Fibroblast of skin of scalp (primary cell): ENCODE results near the gene EPC1.
A peak's percentile ranks its signal among the peaks of the same experiment; 100 is the strongest.
"Not testable (repeated sequence)": the region's sequence is repeated elsewhere in the genome, so short reads cannot be mapped to it uniquely, and the experiment has no call there.

Source experiments
- DNase-seq: peaks from one replicate; pipeline ENCODE4 v3.0.0-alpha.2; 2013

EPC1 gene

GRCh38 chr10:32269343-32270100 is 77.4 kb downstream of the EPC1 start:
- no peak for DNase-seq

GRCh38 chr10:32268788-32269187 is 78.2 kb downstream of the EPC1 start:
- no peak for DNase-seq

DNA sequence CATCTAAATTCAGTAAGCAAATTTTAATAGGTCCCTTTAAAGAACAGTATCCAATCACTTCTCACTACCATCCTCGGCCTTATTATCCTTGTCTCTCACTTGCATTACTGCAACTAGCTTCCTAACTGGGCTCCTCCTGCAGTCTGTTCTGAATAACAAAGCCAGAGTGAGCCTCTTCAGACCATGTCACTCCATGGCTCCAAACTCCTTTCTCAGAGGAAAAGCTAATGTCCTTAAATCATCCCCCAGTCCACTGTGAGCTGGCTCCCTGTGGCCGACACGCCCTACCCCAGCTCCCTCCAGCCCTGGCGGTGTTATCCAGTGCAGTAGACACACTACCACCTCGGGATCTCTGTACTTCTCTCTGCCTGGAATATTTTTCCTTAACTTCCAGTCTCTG is 80.0 kb downstream of the EPC1 start:
- DNase-seq = no peak

- DNase-seq = no peak
Observed at GRCh38 chr10:32266566-32266965, 80.4 kb downstream of the EPC1 start.

DNA sequence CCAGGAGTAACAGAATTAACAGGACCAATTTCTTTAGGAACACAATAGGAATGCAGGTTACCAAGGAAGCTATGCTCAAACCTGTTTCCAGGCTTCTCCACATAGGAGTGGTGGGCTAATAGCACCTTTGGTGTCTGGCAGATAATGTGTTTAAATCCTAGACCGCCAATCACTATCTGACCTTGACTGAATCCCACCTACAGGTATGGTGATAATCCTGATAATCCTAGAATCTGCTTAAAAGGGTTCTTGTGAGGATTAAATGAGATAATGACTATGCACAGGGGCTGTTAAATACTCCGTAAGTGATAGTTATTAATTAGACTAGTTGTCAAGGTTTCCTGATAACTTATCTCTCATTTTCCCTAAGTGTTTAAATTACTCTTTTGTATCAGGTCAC is 81.2 kb downstream of the EPC1 start:
- DNase-seq = no peak

- DNase-seq = peak; percentile 30
Observed at GRCh38 chr10:32263300-32263699, 83.7 kb downstream of the EPC1 start.

DNA sequence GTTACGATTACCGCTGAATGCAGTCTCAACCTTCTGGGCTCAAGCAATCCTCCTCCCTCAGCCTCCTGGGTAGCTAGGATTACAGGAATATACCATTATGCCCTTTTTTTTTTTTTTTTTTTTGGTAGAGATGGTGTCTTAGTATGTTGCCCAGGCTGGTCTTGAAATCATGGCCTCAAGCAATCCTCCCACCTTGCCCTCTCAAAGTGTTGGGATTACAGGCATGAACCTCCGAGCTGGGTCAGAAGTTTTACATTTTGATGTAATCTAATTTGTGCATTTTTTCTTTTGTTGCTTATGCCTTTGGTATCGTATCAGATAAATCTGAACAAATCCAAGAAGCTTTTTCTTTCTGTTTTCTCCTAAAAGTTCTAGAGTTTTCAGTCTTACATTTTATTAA is 87.4 kb downstream of the EPC1 start:
- no peak for DNase-seq

GRCh38 chr10:32256613-32257437 is 90.1 kb downstream of the EPC1 start:
- peak; percentile 56 for DNase-seq

GRCh38 chr10:32253821-32254220 is 93.1 kb downstream of the EPC1 start:
- no peak for DNase-seq

GRCh38 chr10:32253276-32253675 is 93.7 kb downstream of the EPC1 start:
- DNase-seq = no peak

- not testable (repeated sequence) for DNase-seq
Observed at GRCh38 chr10:32250489-32250888, 96.5 kb downstream of the EPC1 start.

DNA sequence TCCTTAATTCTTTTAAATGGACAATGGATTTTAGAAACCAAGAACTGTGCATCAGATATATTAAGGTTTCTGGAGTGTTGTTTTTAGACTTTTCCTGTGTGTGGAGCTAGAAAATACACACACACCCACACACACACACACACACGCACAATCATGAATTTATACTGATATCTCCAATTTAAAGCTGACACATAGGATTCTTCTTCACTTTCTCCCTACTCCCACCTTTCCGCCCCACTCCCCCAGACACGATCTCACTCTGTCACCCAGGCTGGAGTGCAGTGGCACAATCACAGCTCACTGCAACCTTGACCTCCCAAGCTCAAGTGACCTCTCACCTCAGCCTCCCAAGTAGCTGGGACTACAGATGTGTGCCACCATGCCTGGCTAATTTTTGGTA is 100.3 kb downstream of the EPC1 start:
- DNase-seq = no peak

- DNase-seq = no peak
Observed at GRCh38 chr10:32245760-32246159, 101.2 kb downstream of the EPC1 start.

DNA sequence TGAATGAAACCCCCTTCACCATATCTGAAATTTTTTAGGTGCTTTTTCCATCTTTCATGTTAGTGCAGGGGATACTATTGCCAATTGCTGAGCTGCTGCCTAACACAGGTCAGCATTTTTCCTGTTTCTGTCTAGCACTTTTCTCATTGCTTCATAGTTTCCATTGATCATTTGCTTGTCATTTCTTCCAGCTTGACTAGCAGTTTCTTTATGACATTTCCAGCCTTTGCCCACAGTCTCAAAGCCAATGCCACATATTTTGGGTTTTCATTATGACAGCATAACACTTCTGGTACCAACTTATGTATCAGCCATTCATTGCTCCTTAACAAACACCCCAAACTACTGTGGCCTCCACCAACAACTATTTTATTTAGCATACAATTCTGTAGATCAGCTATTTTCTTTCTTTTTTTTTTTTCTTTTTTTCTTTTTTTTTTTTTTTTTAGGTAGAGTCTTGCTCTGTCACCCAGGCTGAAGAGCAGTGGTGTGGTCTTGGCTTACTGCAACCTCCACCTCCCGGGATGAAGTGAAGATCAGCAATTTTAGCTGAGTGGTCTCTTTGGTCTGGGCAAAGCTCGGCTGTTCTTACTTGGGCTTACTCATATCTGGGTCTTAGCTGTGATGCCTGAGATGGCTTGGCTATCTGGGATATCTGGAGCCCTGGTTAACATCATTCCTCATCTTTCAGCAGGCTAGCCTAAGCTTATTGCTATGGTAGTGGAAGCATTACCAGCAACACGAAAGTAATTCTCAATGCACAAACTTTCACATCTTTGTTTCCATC is 102.3 kb downstream of the EPC1 start:
- no peak for DNase-seq

- DNase-seq = no peak
Observed at GRCh38 chr10:32244011-32244410, 102.9 kb downstream of the EPC1 start.

DNA sequence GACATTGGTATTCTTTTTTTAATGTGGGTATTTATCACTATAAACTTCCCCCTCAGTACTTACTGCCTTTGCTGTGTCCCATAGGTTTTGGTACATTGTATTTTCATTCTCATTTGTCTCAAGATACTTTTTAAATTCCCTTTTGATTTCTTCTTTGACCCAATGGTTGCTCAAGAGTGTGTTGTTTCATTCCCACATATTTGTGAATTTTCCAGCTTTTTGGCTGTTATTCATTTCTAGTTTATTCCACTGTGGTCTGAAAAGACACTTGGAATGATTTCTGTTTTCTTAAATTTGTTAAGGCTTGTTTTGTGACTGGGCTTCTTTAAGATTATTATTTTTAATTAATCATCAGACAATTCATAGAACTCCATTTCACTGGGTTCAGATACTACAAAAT is 105.0 kb downstream of the EPC1 start:
- no peak for DNase-seq

- DNase-seq = no peak
Observed at GRCh38 chr10:32240471-32240870, 106.5 kb downstream of the EPC1 start.

DNA sequence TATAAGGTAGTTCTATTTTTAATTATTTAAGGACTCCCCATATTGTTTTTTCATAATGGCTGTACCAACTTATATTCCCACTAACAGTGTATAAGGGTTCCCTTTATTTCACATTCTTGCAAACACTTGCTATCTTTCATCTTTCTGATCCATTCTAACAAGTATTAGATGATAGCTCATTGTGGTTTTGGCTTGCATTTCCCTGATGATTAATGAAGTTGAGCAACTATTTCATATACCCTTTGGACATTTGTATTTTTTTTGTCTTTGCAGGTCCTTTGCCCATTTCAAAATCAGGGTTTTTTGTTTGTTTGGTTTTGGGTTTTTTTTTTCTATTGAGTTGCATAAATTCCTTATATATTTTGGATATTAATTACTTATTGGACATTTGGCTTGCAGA is 107.2 kb downstream of the EPC1 start:
- peak; percentile 66 for DNase-seq

DNA sequence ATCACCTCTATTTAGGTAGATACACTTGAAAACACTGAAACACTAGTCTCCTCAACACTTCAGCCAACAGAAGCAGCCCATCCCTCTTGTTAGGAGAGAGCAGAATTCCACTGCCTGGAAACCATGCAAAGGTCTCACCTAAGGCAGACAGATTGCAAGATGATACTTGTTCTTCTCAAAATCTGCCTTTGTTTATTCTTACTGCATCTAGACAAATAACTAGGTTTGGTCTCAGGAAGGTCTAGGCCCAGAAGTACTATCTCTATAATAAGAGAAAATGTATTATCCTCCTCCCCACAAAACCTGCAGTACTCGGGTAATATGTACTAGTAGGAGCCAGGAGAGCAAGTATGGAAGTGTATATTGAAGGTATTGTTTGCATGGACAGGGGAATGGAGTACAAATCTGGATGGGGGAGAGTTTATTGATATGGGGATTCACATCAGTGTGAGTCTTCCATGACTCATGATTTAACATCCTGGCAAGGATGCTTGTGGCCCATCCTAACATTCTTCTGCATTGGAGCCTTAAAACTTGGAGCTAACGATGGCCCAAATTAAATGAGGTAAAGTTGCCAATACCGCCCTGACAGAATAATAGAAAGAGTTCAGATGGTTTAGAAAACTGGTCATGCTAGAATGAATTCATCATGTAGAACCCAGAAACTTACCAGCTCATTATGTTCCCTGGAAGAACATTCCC is 109.2 kb downstream of the EPC1 start:
- DNase-seq = peak; percentile 46

DNA sequence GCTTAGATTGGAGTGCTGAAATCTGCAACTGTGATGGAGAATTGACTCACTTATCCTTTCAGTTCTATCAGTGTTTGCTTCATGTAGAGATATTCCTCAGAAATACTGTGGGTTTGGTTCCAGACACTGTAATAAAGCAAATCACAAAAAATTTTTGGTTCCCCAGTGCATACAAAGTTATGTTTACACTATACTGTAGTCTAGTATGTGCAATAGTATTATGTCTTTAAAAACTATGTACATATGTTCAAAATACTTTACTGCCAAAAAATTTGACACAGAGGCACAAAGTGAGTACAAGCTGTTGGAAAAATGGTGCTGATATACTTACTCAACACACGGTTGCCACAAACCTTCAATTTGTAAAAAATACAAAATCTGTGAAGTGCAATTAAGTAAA is 112.5 kb downstream of the EPC1 start:
- no peak for DNase-seq

DNA sequence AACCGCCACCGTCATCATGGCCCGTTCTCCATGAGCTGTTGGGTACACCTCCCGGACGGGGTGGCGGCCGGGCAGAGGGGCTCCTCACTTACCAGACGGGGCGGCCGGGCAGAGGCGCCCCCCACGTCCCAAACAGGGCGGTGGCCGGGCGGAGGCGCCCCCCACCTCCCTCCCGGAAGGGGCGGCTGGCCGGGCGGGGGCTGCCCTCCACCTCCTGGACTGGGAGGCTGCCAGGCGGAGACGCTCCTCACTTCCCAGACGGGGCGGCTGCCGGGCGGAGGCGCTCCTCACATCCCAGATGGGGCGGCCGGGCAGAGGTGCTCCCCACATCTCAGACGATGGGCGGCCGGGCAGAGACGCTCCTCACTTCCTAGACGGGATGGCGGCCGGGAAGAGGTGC is 113.6 kb downstream of the EPC1 start:
- DNase-seq = not testable (repeated sequence)

GRCh38 chr10:32232378-32232777 is 114.6 kb downstream of the EPC1 start:
- no peak for DNase-seq

- not testable (repeated sequence) for DNase-seq
Observed at GRCh38 chr10:32229788-32230187, 117.2 kb downstream of the EPC1 start.
